Measurements from ENCODE around the gene TMEM178B.

DNA sequence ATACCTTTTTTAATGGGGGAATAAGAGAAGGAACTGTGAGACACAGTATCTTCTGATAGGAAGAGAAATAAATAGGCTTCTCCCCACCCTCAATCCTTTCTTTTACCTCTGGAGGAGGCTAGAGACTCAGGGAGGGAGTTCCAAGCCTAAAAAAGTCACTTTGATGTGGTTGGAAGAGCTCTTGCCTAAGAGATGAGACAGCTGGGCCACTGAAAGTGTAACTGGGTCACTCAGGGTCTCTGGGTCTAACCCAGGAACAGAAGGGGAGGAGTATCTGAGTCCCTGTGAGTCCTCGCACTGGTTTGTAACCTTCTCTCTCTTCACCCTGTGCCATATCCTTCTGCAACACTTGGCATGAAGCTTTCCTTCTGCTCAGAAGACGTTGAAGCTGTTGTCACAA is 254.4 kb downstream of the TMEM178B start:
- TF ChIP-seq, protein P1, sequence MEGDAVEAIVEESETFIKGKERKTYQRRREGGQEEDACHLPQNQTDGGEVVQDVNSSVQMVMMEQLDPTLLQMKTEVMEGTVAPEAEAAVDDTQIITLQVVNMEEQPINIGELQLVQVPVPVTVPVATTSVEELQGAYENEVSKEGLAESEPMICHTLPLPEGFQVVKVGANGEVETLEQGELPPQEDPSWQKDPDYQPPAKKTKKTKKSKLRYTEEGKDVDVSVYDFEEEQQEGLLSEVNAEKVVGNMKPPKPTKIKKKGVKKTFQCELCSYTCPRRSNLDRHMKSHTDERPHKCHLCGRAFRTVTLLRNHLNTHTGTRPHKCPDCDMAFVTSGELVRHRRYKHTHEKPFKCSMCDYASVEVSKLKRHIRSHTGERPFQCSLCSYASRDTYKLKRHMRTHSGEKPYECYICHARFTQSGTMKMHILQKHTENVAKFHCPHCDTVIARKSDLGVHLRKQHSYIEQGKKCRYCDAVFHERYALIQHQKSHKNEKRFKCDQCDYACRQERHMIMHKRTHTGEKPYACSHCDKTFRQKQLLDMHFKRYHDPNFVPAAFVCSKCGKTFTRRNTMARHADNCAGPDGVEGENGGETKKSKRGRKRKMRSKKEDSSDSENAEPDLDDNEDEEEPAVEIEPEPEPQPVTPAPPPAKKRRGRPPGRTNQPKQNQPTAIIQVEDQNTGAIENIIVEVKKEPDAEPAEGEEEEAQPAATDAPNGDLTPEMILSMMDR (conservative IDR thresholded peaks at IDR 0.05; ENCODE audit: low read depth, low read length), result no peak
- TF ChIP-seq FOS (IDR thresholded peaks at IDR 0.05; ENCODE audit: low read depth, low read length) (no peak), RAD21 (IDR thresholded peaks at IDR 0.05; ENCODE audit: low read length) (no peak), POLR2A (IDR thresholded peaks at IDR 0.05; ENCODE audit: low read depth, low read length) (no peak), MAZ (IDR thresholded peaks at IDR 0.05; ENCODE audit: borderline replicate concordance, low read depth, low read length) (no peak), BHLHE40 (IDR thresholded peaks at IDR 0.05; ENCODE audit: low read depth, low read length) (no peak), MAFK (IDR thresholded peaks at IDR 0.05; ENCODE audit: low read depth, low read length) (no peak), MXI1 (IDR thresholded peaks at IDR 0.05; ENCODE audit: borderline replicate concordance, low read depth, low read length) (no peak)
- TF ChIP-seq, protein P2, sequence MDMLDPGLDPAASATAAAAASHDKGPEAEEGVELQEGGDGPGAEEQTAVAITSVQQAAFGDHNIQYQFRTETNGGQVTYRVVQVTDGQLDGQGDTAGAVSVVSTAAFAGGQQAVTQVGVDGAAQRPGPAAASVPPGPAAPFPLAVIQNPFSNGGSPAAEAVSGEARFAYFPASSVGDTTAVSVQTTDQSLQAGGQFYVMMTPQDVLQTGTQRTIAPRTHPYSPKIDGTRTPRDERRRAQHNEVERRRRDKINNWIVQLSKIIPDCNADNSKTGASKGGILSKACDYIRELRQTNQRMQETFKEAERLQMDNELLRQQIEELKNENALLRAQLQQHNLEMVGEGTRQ (IDR thresholded peaks at IDR 0.05; ENCODE audit: low read depth, low read length), result no peak
- TF ChIP-seq, protein P3, sequence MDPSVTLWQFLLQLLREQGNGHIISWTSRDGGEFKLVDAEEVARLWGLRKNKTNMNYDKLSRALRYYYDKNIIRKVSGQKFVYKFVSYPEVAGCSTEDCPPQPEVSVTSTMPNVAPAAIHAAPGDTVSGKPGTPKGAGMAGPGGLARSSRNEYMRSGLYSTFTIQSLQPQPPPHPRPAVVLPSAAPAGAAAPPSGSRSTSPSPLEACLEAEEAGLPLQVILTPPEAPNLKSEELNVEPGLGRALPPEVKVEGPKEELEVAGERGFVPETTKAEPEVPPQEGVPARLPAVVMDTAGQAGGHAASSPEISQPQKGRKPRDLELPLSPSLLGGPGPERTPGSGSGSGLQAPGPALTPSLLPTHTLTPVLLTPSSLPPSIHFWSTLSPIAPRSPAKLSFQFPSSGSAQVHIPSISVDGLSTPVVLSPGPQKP (IDR thresholded peaks at IDR 0.05; ENCODE audit: borderline replicate concordance, low read depth, low read length), result no peak

All from IMR-90 (cell line).